Mucosa of descending colon (tissue), 3 donors: ENCODE results near the gene SLC22A31. TPM values are rescaled to one million over a fixed set of nuclear protein-coding genes. Genes with fewer than 3 reads are reported as not detected.
"Not testable (repeated sequence)": the region's sequence is repeated elsewhere in the genome, so short reads cannot be mapped to it uniquely, and the experiment has no call there.

Source experiments
- ATAC-seq: fragments of 200-7000 bp; cut with Tn5 transposase; one replicate; pipeline ENCODE4 v1.9.1; 2020; ENCODE audit warnings: mild to moderate bottlenecking, moderate library complexity
- DNase-seq, 3 donors: peaks; one replicate each; pipeline ENCODE4 v3.0.0-alpha.2; 2020
- H3K36me3 ChIP-seq: fragments of 200-600 bp; one replicate; pipeline ENCODE4 v1.8.0; 2021; ENCODE audit warnings: low read depth, mild to moderate bottlenecking
- H3K4me1 ChIP-seq: fragments of 200-600 bp; one replicate; pipeline ENCODE4 v1.8.0; 2021; ENCODE audit warnings: low read depth, mild to moderate bottlenecking
- H3K4me3 ChIP-seq: fragments of 200-600 bp; one replicate; pipeline ENCODE4 v1.8.0; 2021; ENCODE audit warnings: mild to moderate bottlenecking
- H3K9me3 ChIP-seq: fragments of 200-600 bp; one replicate; pipeline ENCODE4 v1.8.0; 2021; ENCODE audit warnings: mild to moderate bottlenecking
- intact Hi-C, 2 donors: fragments of 100-400 bp; cut with DNase I in 1 of 2; cut with micrococcal nuclease in 1 of 2; formaldehyde crosslinking; loops; one replicate each; pipeline versions ENCODE4 v1.11.0 to v1.11.1; 2022; cut with DNase I, micrococcal nuclease
- total RNA-seq, 3 donors: library from RNA; stranded (reverse); fragmentation: NEBNext Ultra II Directional in 2 of 3; extraction: Animal tissue kit (Norgen Biotek cat#: 25700) in 2 of 3; gene quantifications; one replicate each; pipeline versions ENCODE4 v1.2.1 to v1.2.4, GENCODE V29; 2021 to 2023
- TF ChIP-seq, protein P1 (sequence below): fragments of 200-600 bp; IDR thresholded peaks from one replicate; pipeline ENCODE4 v1.8.0; 2022; ENCODE audit warnings: antibody characterized with exemption, mild to moderate bottlenecking
- donor health status: DM: no; HTN: no; CAD: no; lungs with moderate emphysema.
- donor health status: DM: no; HTN: no; CAD: no.
- donor health status: DM: no; HTN: yes; CAD: no.

The SLC22A31 gene
- total RNA-seq, 3 donors from 2014 or later, result 0.35 to 1.8 (median 1.1) TPM

GRCh38 chr16:89193576-89194293, 6.6 kb downstream of the SLC22A31 start:
- intact Hi-C loops, result no loop called here
- DNase-seq, result peak in 1 of 3 donors; percentile 37
- Histone ChIP-seq H3K36me3 (no peaks in the 10 kb centered on the region), H3K4me1 (no peaks in the 10 kb centered on the region), H3K4me3 (no peak overlapping the region), H3K9me3 (no peaks in the 10 kb centered on the region)
- no peak for ATAC-seq
- TF ChIP-seq, protein P1, sequence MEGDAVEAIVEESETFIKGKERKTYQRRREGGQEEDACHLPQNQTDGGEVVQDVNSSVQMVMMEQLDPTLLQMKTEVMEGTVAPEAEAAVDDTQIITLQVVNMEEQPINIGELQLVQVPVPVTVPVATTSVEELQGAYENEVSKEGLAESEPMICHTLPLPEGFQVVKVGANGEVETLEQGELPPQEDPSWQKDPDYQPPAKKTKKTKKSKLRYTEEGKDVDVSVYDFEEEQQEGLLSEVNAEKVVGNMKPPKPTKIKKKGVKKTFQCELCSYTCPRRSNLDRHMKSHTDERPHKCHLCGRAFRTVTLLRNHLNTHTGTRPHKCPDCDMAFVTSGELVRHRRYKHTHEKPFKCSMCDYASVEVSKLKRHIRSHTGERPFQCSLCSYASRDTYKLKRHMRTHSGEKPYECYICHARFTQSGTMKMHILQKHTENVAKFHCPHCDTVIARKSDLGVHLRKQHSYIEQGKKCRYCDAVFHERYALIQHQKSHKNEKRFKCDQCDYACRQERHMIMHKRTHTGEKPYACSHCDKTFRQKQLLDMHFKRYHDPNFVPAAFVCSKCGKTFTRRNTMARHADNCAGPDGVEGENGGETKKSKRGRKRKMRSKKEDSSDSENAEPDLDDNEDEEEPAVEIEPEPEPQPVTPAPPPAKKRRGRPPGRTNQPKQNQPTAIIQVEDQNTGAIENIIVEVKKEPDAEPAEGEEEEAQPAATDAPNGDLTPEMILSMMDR, result no peak

- peak in 2 of 3 donors; percentile 65 to 82 for DNase-seq
- Histone ChIP-seq H3K9me3 (no peaks in the 10 kb centered on the region), H3K4me3 (no peak overlapping the region), H3K36me3 (no peaks in the 10 kb centered on the region), H3K4me1 (no peaks in the 10 kb centered on the region)
- TF ChIP-seq, protein P1, result no peak
- intact Hi-C loops, result no loop called here
- peak; percentile 75 for ATAC-seq
Measured at GRCh38 chr16:89192956-89193575, 7.3 kb downstream of the SLC22A31 start.

DNA sequence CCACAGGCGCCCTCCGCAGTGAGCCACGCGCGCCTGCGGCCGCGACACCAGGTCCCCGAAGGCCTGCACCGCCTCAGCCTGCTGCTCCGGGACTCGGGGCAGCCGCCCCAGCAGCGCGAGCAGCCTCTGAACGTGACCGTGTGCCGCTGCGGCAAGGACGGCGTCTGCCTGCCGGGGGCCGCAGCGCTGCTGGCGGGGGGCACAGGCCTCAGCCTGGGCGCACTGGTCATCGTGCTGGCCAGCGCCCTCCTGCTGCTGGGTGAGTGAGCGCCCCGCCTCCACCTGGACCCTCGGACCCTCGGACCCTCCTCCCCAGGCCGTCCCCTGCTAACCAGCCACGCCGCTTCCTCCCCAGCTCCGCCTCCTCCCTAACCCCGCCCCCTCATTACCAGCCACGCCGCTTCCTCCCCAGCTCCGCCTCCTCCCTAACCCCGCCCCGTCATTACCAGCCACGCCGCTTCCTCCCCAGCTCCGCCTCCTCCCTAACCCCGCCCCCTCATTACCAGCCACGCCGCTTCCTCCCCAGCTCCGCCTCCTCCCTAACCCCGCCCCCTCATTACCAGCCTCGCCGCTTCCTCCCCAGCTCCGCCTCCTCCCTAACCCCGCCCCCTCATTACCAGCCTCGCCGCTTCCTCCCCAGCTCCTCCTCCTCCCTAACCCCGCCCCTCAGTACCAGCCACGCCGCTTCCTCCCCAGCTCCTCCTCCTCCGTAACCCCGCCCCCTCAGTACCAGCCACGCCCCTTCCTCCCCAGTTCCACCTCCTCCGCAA, 8.0 kb downstream of the SLC22A31 start:
- DNase-seq (peak; percentile 57 to 88 (median 76)), ATAC-seq (peak; percentile 37)
- H3K4me3 ChIP-seq, intact Hi-C loops, H3K36me3 ChIP-seq, H3K4me1 ChIP-seq, H3K9me3 ChIP-seq: not testable (repeated sequence)

- no peaks in the 10 kb centered on the region for H3K36me3 ChIP-seq
- TF ChIP-seq, protein P1, result no peak
- no peak for ATAC-seq
- no peaks in the 10 kb centered on the region for H3K9me3 ChIP-seq
- no peaks in the 10 kb centered on the region for H3K4me1 ChIP-seq
- no peak for DNase-seq
- intact Hi-C loops, result no loop called here
- H3K4me3 ChIP-seq, result no peak overlapping the region
Measured at GRCh38 chr16:89191901-89192185, 8.5 kb downstream of the SLC22A31 start.

DNA sequence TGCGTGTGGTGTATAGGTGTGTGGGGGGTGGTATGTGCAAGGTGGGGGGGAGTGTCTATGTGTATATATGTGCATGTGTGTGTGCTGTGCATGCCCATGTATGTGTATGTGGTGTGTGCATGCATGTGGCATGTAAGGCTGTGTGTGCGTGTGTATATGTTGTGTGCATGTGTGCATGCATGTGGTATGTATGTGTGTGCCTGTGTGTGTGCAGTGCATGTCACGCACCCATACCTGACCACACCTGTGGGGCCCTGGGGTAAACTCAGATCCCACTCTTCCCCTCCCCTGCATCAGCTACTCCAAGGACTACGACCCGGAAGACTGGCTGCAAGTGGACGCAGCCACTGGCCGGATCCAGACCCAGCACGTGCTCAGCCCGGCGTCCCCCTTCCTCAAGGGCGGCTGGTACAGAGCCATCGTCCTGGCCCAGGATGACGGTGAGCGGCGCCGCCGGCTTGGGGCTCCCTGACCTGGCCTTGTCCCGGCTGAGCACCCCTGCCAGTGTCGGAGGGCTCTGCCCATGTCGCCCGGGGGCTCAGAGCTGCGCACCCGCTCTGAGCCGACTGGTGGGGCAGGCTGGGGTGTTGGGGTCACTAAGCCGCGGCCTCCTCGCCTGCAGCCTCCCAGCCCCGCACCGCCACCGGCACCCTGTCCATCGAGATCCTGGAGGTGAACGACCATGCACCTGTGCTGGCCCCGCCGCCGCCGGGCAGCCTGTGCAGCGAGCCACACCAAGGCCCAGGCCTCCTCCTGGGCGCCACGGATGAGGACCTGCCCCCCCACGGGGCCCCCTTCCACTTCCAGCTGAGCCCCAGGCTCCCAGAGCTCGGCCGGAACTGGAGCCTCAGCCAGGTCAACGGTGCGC, 9.1 kb downstream of the SLC22A31 start:
- Histone ChIP-seq H3K4me3 (no peak overlapping the region), H3K36me3 (no peaks in the 10 kb centered on the region), H3K4me1 (no peaks in the 10 kb centered on the region), H3K9me3 (no peaks in the 10 kb centered on the region)
- DNase-seq, result peak in 2 of 3 donors; percentile 38 to 53
- intact Hi-C loops, result no loop called here
- TF ChIP-seq, protein P1, result no peak
- ATAC-seq, result no peak
